Prostate gland (tissue), 2 donors: ENCODE measurements around the gene BASP1.

Experiments used
- POLR2AphosphoS5 ChIP-seq: sonication (generic); formaldehyde crosslinking; IDR thresholded peaks from one replicate; pipeline ENCODE4 v1.6.1; 2017; ENCODE audit warnings: antibody characterized with exemption
- TF ChIP-seq, protein P1 (sequence below), 4 experiments: fragments of 200-600 bp in 2 of 4; fragments of 450-650 bp in 2 of 4; sonication (generic) in 2 of 4; IDR thresholded peaks; 1 replicate in 3 of 4; 2 replicates in 1 of 4; pipeline ENCODE4 v1.5.1; 2016 to 2019; ENCODE audit warnings: antibody characterized with exemption in 4 of 4, mild to moderate bottlenecking in 2 of 4, moderate library complexity in 2 of 4

DNA sequence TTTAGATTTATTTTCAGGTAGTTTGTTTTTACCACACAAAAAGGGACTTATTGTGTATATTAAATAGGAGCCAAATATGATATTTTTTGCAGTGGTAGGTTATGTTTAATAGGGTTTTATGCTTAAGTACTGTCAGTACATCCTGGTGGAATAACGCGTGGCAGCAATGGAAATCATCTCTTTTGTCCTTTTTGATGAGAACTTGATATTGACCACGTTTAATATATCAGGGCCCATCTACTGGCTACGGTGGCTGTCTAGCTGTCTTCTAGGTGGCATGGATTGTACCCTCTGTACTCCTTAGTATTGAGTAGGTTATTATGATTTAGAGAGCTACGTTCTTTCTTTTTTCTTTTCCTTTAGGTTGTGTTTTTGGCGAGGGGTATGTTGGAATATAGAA, 2.6 kb downstream of the BASP1 start:
- TF ChIP-seq, protein P1, sequence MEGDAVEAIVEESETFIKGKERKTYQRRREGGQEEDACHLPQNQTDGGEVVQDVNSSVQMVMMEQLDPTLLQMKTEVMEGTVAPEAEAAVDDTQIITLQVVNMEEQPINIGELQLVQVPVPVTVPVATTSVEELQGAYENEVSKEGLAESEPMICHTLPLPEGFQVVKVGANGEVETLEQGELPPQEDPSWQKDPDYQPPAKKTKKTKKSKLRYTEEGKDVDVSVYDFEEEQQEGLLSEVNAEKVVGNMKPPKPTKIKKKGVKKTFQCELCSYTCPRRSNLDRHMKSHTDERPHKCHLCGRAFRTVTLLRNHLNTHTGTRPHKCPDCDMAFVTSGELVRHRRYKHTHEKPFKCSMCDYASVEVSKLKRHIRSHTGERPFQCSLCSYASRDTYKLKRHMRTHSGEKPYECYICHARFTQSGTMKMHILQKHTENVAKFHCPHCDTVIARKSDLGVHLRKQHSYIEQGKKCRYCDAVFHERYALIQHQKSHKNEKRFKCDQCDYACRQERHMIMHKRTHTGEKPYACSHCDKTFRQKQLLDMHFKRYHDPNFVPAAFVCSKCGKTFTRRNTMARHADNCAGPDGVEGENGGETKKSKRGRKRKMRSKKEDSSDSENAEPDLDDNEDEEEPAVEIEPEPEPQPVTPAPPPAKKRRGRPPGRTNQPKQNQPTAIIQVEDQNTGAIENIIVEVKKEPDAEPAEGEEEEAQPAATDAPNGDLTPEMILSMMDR (IDR thresholded peaks at IDR 0.05) = no peak
- TF ChIP-seq POLR2AphosphoS5 = no peak
